ENCODE data around the gene PPFIA1. TPM values are rescaled to one million over a fixed set of nuclear protein-coding genes. Genes with fewer than 3 reads are reported as not detected.
"Not testable (repeated sequence)": the region's sequence is repeated elsewhere in the genome, so short reads cannot be mapped to it uniquely, and the experiment has no call there.

Gene PPFIA1
- polyA plus RNA-seq, 3 donors from 2014 or later: 4.6 to 13.4 (median 6.3) TPM

DNA sequence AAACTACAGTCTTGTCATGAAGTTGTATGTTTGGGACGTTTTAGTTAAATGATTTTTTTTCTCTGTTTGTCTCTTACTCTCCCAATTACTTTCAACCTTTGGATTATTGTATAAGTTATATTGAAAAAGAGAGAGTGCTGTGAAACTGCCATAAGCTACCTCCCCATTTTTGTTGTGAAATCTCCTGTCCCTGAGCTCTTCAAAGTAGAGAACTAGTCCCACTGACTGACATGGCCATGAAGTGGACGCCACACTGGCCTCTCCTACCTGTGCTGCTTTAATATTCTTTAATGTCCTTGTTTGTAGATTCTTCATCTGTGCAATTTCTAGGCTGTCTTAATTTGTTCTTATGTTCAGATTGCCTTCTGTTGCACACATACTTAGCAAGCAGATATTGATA is 56.3 kb downstream of the PPFIA1 start:
- Mint-ChIP-seq H3K4me1 (peaks cover 1 to 6% of the 10 kb centered on the region in 2 donors), H3K9me3 (no peaks in the 10 kb centered on the region), H3K36me3 (peaks cover 50 to 60% (median 51%) of the 10 kb centered on the region in 3 donors), H3K27ac (no peak overlapping the region), H3K27me3 (ENCODE audit: low read depth in 3 of 3) (peaks cover 0 to 2% (median 0%) of the 10 kb centered on the region in 3 donors), H3K4me3 (no peak overlapping the region)
- no peak for DNase-seq

- peaks cover 55 to 65% (median 55%) of the 10 kb centered on the region in 3 donors for H3K36me3 Mint-ChIP-seq
Observed at GRCh38 chr11:70327717-70328116, 57.2 kb downstream of the PPFIA1 start.

DNA sequence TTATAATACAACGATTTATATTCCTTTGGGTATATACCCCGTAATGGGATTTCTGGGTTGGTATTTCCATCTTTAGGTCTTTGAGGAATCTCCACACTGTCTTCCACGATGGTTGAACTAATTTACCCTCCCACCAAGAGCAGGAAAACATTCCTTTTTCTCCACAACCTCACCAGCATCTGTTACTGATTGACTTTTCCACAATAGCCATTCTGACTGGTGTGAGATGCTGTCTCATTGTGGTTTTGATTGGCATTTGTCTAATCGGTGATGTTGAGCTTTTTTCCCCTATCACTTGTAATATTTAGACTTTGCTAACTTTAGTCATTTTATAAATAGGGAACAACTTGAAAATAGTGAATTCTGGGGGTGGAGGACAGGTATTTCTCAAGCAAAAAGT is 58.1 kb downstream of the PPFIA1 start:
- DNase-seq: no peak
- H3K9me3 Mint-ChIP-seq: no peaks in the 10 kb centered on the region
- H3K36me3 Mint-ChIP-seq: peaks cover 63 to 71% (median 63%) of the 10 kb centered on the region in 3 donors
- no peak overlapping the region for H3K27ac Mint-ChIP-seq
- H3K4me3 Mint-ChIP-seq: no peak overlapping the region
- peaks cover 1 to 5% of the 10 kb centered on the region in 2 donors for H3K4me1 Mint-ChIP-seq
- H3K27me3 Mint-ChIP-seq (ENCODE audit: low read depth in 3 of 3): peaks cover 0 to 2% (median 2%) of the 10 kb centered on the region in 3 donors

More at GRCh38 chr11:70327717-70328116, 57.2 kb downstream of the PPFIA1 start:
- H3K27ac Mint-ChIP-seq: no peak overlapping the region
- H3K4me1 Mint-ChIP-seq: peaks cover 1 to 6% of the 10 kb centered on the region in 2 donors
- H3K4me3 Mint-ChIP-seq: no peak overlapping the region
- H3K9me3 Mint-ChIP-seq: no peaks in the 10 kb centered on the region
- peaks cover 0 to 2% (median 2%) of the 10 kb centered on the region in 3 donors for H3K27me3 Mint-ChIP-seq (ENCODE audit: low read depth in 3 of 3)
- DNase-seq: no peak

GRCh38 chr11:70331320-70331843 is 60.9 kb downstream of the PPFIA1 start:
- not testable (repeated sequence) for H3K27me3 Mint-ChIP-seq (ENCODE audit: low read depth in 3 of 3); H3K27ac Mint-ChIP-seq; H3K4me1 Mint-ChIP-seq; H3K9me3 Mint-ChIP-seq; H3K4me3 Mint-ChIP-seq; DNase-seq
- H3K36me3 Mint-ChIP-seq: peaks cover 64 to 73% (median 68%) of the 10 kb centered on the region in 3 donors

GRCh38 chr11:70331901-70332300 is 61.4 kb downstream of the PPFIA1 start:
- H3K4me1 Mint-ChIP-seq: no peaks in the 10 kb centered on the region
- peaks cover 65 to 74% (median 68%) of the 10 kb centered on the region in 3 donors for H3K36me3 Mint-ChIP-seq
- peaks cover 0 to 2% (median 0%) of the 10 kb centered on the region in 3 donors for H3K27me3 Mint-ChIP-seq (ENCODE audit: low read depth in 3 of 3)
- DNase-seq: no peak
- H3K4me3 Mint-ChIP-seq: no peak overlapping the region
- no peak overlapping the region for H3K27ac Mint-ChIP-seq
- no peaks in the 10 kb centered on the region for H3K9me3 Mint-ChIP-seq

DNA sequence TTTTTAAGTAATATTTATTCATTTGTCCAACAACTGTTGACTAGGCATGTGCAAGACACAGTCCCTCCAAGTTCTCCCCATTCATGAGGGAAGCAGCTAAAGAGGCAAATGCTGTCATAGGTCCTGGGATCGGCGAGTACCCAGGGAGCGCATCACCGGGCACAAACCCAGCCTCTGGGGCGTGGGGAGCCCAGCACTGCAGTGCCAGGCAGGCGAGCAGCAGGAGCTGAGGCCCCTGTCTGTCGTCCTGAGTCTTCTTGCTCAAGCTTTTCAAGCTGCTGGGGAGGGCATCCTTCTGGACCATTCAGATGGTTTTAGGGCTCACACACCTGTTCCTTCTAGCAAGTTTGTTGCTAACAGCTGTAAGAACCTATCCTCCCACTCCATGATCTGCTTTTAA is 62.1 kb downstream of the PPFIA1 start:
- Mint-ChIP-seq H3K4me1 (no peaks in the 10 kb centered on the region), H3K36me3 (peaks cover 61 to 74% (median 67%) of the 10 kb centered on the region in 3 donors), H3K4me3 (no peak overlapping the region), H3K9me3 (no peaks in the 10 kb centered on the region), H3K27me3 (ENCODE audit: low read depth in 3 of 3) (peaks cover 0 to 2% (median 0%) of the 10 kb centered on the region in 3 donors), H3K27ac (no peak overlapping the region)
- DNase-seq: no peak

DNA sequence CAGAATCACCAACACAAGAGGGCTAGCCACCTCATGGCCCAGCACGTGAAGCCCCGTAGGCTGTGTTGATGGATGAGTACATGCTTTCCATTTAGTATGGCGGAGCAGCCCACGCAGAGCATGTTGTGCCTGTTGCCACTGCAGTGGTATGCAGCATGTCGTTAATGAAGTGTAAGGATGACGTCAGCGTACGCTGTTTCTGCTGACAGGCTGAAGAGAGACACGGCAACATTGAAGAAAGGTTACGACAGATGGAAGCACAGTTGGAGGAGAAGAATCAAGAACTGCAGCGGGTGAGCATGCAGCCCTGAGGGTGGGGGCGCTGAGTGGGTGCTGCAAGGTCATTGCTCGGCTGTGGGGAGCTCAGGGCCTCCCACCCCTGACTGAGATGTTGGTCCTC is 62.8 kb downstream of the PPFIA1 start:
- peaks cover 55 to 75% (median 65%) of the 10 kb centered on the region in 3 donors for H3K36me3 Mint-ChIP-seq

DNA sequence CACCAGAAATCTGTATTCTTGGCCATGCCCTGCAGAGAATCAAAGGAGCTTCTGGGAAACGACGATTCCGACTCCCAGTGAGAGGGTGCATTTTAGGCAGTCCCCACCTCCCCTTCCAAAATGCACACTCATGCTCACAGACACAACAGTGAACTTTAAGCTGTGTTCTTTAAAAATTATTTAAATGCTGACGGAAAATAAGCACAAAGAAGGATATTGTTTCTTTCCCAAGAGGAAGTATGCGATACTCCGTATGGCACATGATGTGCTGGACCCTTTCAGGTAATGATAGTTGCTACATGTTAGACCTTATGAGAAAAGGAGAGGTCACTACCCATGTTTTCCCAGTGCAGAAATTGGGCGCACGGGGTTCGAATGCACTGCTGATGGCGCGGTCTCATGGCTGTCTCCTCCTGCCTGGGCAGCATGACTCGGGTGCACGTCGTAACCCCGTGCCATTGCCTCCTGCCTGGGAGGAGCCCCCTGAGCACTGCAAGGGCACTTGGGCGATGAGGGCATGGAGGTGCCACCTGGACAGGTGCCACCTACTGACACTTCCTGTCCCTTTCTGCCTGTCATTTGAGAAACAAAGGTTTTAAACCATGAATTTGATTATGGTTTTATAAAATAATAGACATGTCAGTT is 64.0 kb downstream of the PPFIA1 start:
- Mint-ChIP-seq H3K4me1 (no peaks in the 10 kb centered on the region), H3K27ac (no peak overlapping the region), H3K27me3 (ENCODE audit: low read depth in 3 of 3) (peaks cover 0 to 2% (median 0%) of the 10 kb centered on the region in 3 donors), H3K4me3 (no peak overlapping the region), H3K9me3 (no peaks in the 10 kb centered on the region), H3K36me3 (peaks cover 51 to 80% (median 62%) of the 10 kb centered on the region in 3 donors)
- DNase-seq: no peak

More for the DNA sequence above, 62.8 kb downstream of the PPFIA1 start:
- no peak for DNase-seq
- no peaks in the 10 kb centered on the region for H3K4me1 Mint-ChIP-seq
- no peak overlapping the region for H3K4me3 Mint-ChIP-seq
- H3K27ac Mint-ChIP-seq: no peak overlapping the region
- H3K9me3 Mint-ChIP-seq: no peaks in the 10 kb centered on the region
- H3K27me3 Mint-ChIP-seq (ENCODE audit: low read depth in 3 of 3): peaks cover 0 to 2% (median 0%) of the 10 kb centered on the region in 3 donors

DNA sequence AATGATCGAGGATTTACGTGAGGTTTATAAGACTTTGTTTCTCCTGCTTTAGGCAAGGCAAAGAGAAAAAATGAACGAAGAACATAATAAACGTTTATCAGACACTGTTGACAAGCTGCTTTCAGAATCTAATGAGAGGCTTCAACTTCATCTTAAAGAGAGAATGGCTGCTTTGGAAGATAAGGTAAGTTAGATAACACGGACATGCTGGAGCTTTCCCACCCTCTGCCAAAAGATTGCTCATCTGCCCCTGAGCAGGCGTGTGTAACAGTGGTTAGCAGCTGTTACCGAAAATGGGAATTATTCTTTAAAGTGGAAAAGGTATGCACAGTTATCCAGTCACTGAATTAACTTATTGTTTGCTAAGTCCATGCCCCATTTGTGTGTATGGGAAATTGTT is 65.0 kb downstream of the PPFIA1 start:
- Mint-ChIP-seq H3K4me3 (no peak overlapping the region), H3K27me3 (ENCODE audit: low read depth in 3 of 3) (peaks cover 0 to 2% (median 0%) of the 10 kb centered on the region in 3 donors), H3K27ac (no peak overlapping the region), H3K36me3 (peaks cover 46 to 75% (median 54%) of the 10 kb centered on the region in 3 donors), H3K9me3 (no peaks in the 10 kb centered on the region), H3K4me1 (no peaks in the 10 kb centered on the region)
- DNase-seq: no peak

- Mint-ChIP-seq H3K36me3 (peaks cover 49 to 81% (median 58%) of the 10 kb centered on the region in 3 donors), H3K27me3 (ENCODE audit: low read depth in 3 of 3) (no peaks in the 10 kb centered on the region), H3K4me1 (no peaks in the 10 kb centered on the region), H3K9me3 (no peaks in the 10 kb centered on the region), H3K27ac (no peak overlapping the region), H3K4me3 (no peak overlapping the region)
- DNase-seq: no peak
Observed at GRCh38 chr11:70338594-70338993, 68.1 kb downstream of the PPFIA1 start.

- Mint-ChIP-seq H3K4me1 (no peaks in the 10 kb centered on the region), H3K9me3 (no peaks in the 10 kb centered on the region), H3K27me3 (ENCODE audit: low read depth in 3 of 3) (no peaks in the 10 kb centered on the region), H3K4me3 (no peak overlapping the region), H3K27ac (no peak overlapping the region), H3K36me3 (peaks cover 46 to 80% (median 55%) of the 10 kb centered on the region in 3 donors)
- DNase-seq: no peak
Observed at GRCh38 chr11:70339066-70339465, 68.6 kb downstream of the PPFIA1 start.

GRCh38 chr11:70341881-70342429 is 71.5 kb downstream of the PPFIA1 start:
- peaks cover 44 to 79% (median 54%) of the 10 kb centered on the region in 3 donors for H3K36me3 Mint-ChIP-seq
- peaks cover 0 to 5% of the 10 kb centered on the region in 2 donors for H3K4me1 Mint-ChIP-seq
- no peak overlapping the region for H3K27ac Mint-ChIP-seq
- no peaks in the 10 kb centered on the region for H3K9me3 Mint-ChIP-seq
- peaks cover 0 to 4% (median 0%) of the 10 kb centered on the region in 3 donors for H3K27me3 Mint-ChIP-seq (ENCODE audit: low read depth in 3 of 3)
- no peak for DNase-seq
- H3K4me3 Mint-ChIP-seq: no peak overlapping the region

- peaks cover 0 to 4% (median 0%) of the 10 kb centered on the region in 3 donors for H3K27me3 Mint-ChIP-seq (ENCODE audit: low read depth in 3 of 3)
- peaks cover 0 to 5% of the 10 kb centered on the region in 2 donors for H3K4me1 Mint-ChIP-seq
- H3K36me3 Mint-ChIP-seq: peaks cover 51 to 78% (median 58%) of the 10 kb centered on the region in 3 donors
- no peak overlapping the region for H3K27ac Mint-ChIP-seq
- H3K9me3 Mint-ChIP-seq: no peaks in the 10 kb centered on the region
- no peak overlapping the region for H3K4me3 Mint-ChIP-seq
- no peak for DNase-seq
Observed at GRCh38 chr11:70343636-70344035, 73.1 kb downstream of the PPFIA1 start.

DNA sequence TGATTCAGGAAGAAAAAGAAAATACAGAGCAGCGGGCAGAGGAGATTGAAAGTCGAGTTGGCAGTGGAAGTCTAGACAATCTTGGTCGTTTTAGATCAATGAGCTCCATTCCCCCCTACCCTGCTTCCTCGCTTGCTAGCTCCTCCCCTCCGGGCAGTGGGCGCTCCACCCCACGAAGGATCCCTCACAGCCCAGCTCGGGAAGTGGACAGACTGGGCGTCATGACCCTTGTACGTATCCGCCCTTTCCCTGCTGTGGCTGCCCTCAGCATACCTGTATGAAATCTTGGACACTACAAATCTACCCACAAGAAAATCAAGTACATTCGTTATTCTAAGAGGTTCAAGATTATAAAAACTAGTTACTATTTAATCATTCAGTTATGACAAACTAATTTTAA is 77.7 kb downstream of the PPFIA1 start:
- Mint-ChIP-seq H3K36me3 (peaks cover 48 to 66% (median 49%) of the 10 kb centered on the region in 3 donors), H3K9me3 (peaks cover 0 to 1% (median 0%) of the 10 kb centered on the region in 6 donors), H3K4me3 (no peak overlapping the region), H3K4me1 (peaks cover 19 to 28% of the 10 kb centered on the region in 2 donors), H3K27ac (no peak overlapping the region), H3K27me3 (ENCODE audit: low read depth in 3 of 3) (peaks cover 0 to 8% (median 2%) of the 10 kb centered on the region in 3 donors)
- DNase-seq: no peak

Measured in immature natural killer cell (primary cell).